ENCODE measurements around the gene SMAD6. TPM values are rescaled to one million over a fixed set of nuclear protein-coding genes. Genes with fewer than 3 reads are reported as not detected.
A peak's percentile ranks its signal among the peaks of the same experiment; 100 is the strongest.

Gene SMAD6
- total RNA-seq, 1 donor from 2014 or later: 17.4 TPM

- no peak for DNase-seq (ENCODE audit: low spot score)
Observed at GRCh38 chr15:66796343-66796742, 94.3 kb downstream of the SMAD6 start.

GRCh38 chr15:66797921-66798320, 95.9 kb downstream of the SMAD6 start:
- no peak for DNase-seq (ENCODE audit: low spot score)

GRCh38 chr15:66798426-66799061, 96.5 kb downstream of the SMAD6 start:
- no peak for DNase-seq (ENCODE audit: low spot score)

GRCh38 chr15:66799242-66799641, 97.2 kb downstream of the SMAD6 start:
- no peak for DNase-seq (ENCODE audit: low spot score)

GRCh38 chr15:66800584-66801235, 98.7 kb downstream of the SMAD6 start:
- no peak for DNase-seq (ENCODE audit: low spot score)

GRCh38 chr15:66801266-66801665, 99.2 kb downstream of the SMAD6 start:
- no peak for DNase-seq (ENCODE audit: low spot score)

GRCh38 chr15:66802025-66803001, 100.3 kb downstream of the SMAD6 start:
- DNase-seq (ENCODE audit: low spot score): no peak

- peak; percentile 89 for DNase-seq (ENCODE audit: low spot score)
Observed at GRCh38 chr15:66803182-66803729, 101.2 kb downstream of the SMAD6 start.

GRCh38 chr15:66803749-66804148, 101.7 kb downstream of the SMAD6 start:
- DNase-seq (ENCODE audit: low spot score): no peak

GRCh38 chr15:66805202-66805885, 103.3 kb downstream of the SMAD6 start:
- no peak for DNase-seq (ENCODE audit: low spot score)

GRCh38 chr15:66808181-66808824, 106.3 kb downstream of the SMAD6 start:
- no peak for DNase-seq (ENCODE audit: low spot score)

- DNase-seq (ENCODE audit: low spot score): no peak
Observed at GRCh38 chr15:66809664-66810063, 107.6 kb downstream of the SMAD6 start.

GRCh38 chr15:66815318-66815717, 113.3 kb downstream of the SMAD6 start:
- DNase-seq (ENCODE audit: low spot score): no peak

- DNase-seq (ENCODE audit: low spot score): no peak
Observed at GRCh38 chr15:66816201-66816600, 114.2 kb downstream of the SMAD6 start.

- no peak for DNase-seq (ENCODE audit: low spot score)
Observed at GRCh38 chr15:66819084-66819483, 117.0 kb downstream of the SMAD6 start.

- DNase-seq (ENCODE audit: low spot score): no peak
Observed at GRCh38 chr15:66820481-66821176, 118.6 kb downstream of the SMAD6 start.

- no peak for DNase-seq (ENCODE audit: low spot score)
Observed at GRCh38 chr15:66821307-66821706, 119.3 kb downstream of the SMAD6 start.

- no peak for DNase-seq (ENCODE audit: low spot score)
Observed at GRCh38 chr15:66822114-66822513, 120.1 kb downstream of the SMAD6 start.

- no peak for DNase-seq (ENCODE audit: low spot score)
Observed at GRCh38 chr15:66822576-66822975, 120.5 kb downstream of the SMAD6 start.

- no peak for DNase-seq (ENCODE audit: low spot score)
Observed at GRCh38 chr15:66823601-66824000, 121.6 kb downstream of the SMAD6 start.

All from ureter (tissue), 1 donor.